Stimulated activated CD4-positive, alpha-beta T cell treated with anti-CD3 and anti-CD28 coated beads, Interleukin-15, amount 100 ng/mL, for 48 hours (primary cell): ENCODE results near the gene SPDYE8.
"Not testable (repeated sequence)": the region's sequence is repeated elsewhere in the genome, so short reads cannot be mapped to it uniquely, and the experiment has no call there.

Experiments used
- DNase-seq, 2 donors: peaks; one replicate each; pipeline ENCODE4 v3.0.0-alpha.2; 2020; ENCODE audit warnings: low read depth in 2 of 2

Gene SPDYE8, protein sequence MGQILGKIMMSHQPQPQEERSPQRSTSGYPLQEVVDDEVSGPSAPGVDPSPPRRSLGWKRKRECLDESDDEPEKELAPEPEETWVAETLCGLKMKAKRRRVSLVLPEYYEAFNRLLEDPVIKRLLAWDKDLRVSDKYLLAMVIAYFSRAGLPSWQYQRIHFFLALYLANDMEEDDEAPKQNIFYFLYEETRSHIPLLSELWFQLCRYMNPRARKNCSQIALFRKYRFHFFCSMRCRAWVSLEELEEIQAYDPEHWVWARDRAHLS

DNA sequence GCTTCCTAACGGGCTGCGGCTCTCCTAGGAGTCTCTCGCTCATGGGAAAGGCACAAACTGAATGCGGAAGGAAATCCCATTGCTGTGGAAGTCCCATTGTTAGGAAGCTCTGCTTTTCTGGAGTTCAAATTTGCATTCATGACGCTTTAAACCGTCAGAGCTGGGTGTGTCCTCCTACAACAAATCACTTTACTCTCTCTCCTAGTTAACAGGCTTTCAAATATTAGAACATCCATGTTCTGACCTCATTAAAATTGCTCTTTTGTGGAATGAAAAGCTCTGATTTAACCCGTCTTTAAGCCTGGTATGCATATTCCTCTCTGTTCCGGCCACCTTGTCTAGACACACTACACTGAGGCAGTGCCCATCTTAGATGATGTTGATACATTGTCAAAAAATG is at the start of gene SPDYE8:
TSS of gene SPDYE8 (minus strand) at position 101 of the 400 bp plus-strand sequence. CDS start 1,800 bp downstream, outside the sequence.
- not testable (repeated sequence) for DNase-seq

DNA sequence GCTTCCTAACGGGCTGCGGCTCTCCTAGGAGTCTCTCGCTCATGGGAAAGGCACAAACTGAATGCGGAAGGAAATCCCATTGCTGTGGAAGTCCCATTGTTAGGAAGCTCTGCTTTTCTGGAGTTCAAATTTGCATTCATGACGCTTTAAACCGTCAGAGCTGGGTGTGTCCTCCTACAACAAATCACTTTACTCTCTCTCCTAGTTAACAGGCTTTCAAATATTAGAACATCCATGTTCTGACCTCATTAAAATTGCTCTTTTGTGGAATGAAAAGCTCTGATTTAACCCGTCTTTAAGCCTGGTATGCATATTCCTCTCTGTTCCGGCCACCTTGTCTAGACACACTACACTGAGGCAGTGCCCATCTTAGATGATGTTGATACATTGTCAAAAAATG is 28.2 kb upstream of the SPDYE8 start, which contains the start of gene SPDYE11:
TSS of gene SPDYE11 (minus strand) at position 101 of the 400 bp plus-strand sequence. CDS start 1,800 bp downstream, outside the sequence.
- DNase-seq = not testable (repeated sequence)

DNA sequence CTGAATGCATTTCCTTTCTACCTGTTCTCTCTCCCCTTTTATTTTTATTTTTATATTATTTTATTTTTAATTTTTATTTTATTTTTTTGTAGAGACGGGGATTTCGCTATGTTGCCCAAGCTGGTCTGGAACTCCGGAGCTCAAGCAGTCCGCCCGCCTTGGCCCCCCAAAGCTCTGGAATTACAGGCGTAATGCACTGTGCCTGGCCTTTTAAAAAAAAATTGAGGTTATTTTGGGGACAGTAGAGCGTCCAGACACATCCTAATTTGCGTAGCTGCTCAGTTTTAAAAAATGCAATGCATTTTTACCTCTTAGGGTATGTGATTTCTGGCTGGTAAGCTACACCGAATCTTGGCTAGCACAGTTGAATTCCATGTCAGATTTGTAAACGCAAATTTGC is 23.1 kb downstream of the SPDYE8 start:
- not testable (repeated sequence) for DNase-seq

DNA sequence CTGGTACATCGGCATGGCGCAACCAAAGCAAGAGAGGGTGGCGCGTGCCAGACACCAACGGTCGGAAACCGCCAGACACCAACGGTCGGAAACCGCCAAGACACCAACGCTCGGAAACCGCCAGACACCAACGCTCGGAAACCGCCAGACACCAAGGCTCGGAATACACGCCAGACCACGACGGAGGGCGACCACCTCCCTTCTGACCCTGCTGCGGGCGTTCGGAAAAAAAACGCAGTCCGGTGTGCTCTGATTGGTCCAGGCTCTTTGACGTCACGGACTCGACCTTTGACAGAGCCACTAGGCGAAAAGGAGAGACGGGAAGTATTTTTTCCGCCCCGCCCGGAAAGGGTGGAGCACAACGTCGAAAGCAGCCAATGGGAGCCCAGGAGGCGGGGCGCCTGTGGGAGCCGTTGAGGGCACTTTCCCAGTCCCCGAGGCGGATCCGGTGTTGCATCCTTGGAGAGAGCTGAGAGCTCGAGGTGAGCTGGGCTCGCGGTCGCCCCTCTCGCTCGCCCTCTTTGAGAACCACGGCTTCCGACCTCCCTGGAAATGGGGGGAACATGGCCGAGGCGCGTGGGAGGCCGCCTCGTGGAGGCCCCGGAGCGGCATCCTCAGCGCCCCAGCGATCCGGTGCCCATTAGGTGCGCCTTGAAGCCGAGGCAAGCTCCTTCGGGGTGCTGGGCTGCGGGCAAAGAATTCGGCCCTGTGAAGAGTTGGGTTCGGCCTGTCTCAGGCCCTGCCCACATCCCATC is 23.7 kb downstream of the SPDYE8 start:
- DNase-seq = peak; percentile 82 to 91

DNA sequence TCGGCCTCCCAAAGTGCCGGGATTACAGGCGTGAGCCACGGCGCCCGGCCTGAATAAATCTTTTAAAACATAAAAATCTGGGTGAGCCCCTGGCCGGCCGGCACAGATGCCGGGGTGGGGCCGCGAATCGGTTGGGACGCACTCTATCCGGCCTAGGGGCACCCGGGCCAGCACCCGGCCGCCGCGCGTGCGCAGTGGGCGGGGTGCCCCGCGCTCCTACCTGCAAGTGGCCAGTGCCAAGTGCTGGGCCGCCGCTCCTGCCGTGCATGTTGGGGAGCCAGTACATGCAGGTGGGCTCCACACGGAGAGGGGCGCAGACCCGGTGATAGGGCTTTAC is 24.2 kb downstream of the SPDYE8 start:
- DNase-seq = peak; percentile 40 to 56

DNA sequence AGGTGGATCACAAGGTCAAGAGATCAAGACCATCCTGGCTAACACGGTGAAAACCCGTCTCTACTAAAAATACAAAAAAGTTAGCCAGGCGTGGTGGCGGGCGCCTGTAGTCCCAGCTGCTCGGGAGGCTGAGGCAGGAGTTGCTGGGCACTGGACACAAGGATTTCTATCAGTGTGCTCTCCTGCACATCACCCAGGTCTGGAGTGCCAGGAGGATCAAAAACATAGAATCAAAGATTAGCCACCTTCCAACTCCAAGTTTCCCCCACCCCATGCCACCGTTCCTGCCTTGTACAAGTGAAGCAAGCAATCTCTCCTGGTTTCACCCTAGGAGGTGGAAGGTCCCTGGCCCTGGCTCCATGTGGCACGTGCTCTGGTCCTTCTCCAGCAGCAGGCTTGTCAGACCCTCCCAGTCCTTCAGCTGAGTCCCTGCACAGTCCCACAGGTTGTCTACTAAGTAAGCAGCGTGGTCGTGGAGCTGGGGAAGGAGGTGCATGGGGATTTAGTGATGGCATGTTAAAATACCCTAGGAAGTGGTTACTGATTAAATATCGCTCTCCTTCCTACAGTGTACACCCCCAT is 31.6 kb downstream of the SPDYE8 start:
- DNase-seq = not testable (repeated sequence)

DNA sequence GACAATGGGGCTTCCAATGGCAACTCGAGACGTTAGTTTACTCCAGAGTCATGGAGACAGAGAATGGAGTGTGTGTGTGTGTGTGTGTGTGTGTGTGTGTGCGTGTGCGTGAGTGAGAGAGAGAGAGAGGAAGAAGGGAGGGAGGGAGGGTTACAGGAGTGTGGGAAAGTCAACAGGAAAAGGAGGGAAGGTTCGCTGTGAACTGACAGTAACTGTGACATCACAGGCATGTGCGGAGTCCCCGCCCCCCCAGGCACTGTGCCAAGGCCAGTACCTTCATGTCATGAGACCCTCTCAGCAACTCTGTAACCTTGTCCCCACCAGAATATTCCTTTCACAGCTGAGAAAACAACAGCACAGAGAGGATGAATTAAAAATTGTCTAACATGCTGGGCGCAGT is 32.1 kb downstream of the SPDYE8 start:
- not testable (repeated sequence) for DNase-seq

DNA sequence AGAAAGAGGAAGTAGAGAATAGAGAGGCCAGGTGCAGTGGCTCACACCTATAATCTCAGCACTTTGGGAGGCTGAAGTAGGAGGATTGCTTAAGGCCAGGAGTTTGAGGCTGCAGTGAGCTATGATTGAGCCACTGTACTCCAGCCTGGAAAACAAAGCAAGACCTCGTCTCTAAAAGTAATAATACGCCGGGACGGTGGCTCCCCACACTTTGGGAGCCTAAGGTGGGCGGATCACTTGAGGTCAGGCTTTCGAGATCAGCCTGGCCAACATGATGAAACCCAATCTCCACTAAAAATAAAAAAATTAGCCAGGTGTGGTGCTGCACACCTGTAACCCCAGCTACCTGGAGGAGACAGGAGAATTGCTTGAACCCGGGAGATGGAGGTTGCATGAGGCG is 34.1 kb downstream of the SPDYE8 start:
- DNase-seq = not testable (repeated sequence)

DNA sequence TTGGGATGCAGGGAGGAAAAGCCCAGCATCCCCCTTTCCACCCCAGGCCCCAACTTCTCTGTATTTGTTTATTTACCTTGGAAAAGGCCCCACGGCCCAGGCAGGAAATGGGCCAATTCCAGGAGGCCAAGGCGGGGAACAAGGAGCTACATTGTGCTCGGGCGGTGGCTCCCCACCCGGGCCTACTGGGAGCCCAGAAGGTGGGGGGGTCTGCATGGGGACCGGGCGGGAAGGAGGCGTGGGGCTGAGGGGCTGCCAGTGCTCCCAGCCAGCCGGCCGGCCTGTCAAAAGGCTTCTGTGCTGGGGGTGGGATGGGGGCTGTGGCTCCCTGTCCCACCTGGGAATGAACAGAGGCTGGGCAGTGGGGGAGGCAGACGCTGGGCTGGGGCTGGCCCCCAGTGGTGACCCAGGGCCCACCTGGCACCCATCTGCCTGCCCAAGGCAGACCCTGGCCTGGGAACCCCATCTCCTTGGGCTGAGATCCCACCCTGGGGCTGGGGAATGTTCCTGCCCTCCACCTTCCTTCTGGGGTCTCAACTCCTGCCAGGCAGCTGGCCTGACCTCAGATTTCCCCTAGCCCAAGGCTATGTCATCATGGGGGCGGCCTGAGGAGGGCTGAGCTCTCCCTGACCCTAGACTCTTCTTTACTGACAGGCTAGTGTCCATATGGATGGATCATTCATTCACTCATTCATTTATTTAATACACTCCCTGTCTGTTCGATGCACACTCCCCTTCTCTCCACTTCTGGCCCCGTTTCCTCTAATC is 39.2 kb downstream of the SPDYE8 start:
- not testable (repeated sequence) for DNase-seq

DNA sequence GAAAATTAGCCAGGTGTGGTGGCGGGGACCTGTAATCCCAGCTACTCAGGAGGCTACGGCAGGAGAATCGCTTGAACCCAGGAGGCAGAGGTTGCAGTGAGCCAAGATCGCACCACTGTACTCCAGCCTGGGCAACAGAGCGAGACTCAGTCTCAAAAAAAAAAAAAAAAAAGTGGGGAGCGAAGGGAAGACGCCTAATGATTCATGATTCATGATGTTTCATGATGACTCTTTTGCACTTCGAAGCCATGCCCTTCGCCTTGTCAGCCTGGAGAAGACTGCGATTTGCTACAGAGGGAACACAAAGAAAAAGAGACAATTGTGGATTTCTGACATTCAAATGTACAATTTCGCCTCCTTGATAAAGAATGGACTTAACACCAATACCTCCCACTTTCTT is 47.5 kb downstream of the SPDYE8 start:
- not testable (repeated sequence) for DNase-seq

DNA sequence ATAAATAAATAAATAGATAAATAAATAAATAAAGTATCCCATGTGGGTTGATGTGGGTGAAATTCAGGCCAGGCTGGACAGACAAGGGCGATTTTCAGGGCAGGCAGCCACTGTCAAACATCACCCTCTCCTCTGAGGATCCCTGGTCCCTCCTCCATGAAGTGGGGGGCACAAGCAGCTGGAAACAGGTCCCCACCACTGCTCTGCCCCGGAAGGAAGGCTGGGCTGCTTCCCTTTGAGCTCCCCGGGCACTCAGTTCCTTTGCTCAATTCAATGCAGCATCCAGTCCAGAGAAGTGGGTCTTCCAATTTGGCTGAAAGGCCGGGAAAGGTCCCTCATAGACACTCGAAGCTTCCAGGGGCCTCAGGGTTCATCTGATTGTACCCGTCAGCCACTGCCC is 49.2 kb downstream of the SPDYE8 start:
- not testable (repeated sequence) for DNase-seq

DNA sequence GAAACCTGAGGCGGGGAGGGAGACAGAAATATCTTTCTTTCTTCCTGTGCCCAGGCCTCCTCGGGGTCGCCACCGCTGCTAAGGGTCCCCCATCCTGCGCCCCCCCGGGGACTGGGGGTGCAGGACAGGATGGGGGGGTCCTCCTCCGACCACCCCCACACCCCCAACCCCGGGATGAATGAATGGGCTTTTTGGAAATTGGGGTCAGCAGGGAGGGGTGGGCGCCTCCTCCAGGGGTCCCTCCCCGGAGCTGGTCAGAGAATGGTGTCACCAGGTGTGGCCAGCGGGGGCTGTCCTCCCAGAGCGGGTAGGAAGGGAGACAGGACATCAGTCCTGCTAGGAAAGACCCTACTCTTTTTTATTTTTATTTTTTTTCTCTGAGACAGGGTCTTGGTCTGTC is 53.1 kb downstream of the SPDYE8 start:
- DNase-seq = not testable (repeated sequence)

DNA sequence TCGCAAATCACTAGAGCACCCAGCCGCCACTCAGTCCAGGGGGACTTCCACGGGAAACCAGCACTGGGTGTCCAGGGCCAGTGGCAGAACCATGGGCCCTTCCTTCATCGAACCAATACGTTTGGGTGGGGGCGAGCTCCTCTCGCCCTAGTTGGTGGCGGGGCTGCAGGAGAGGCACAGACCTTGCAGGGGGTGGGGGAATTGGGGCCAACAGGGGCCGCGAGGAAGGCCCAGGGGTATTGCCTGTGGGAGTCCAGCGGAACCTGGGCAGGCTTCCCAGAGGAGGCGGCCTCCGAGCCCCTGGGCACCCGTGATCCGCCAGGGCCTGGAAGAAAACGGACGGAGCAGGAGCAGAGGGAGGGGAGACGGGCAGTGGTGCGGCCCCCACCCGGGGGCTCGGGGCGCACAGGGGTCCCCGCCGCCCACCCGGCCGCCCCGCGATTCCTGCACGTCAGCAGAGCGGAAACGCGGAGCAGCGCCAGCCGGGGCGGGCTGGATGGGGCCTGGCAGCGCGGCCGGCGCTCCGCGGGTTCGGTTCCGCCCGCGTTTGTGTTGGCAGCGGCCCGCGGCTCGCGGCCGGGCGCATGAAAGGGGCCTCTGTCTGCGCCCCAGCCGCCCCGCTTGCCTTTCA is 53.8 kb downstream of the SPDYE8 start:
- DNase-seq = not testable (repeated sequence)

DNA sequence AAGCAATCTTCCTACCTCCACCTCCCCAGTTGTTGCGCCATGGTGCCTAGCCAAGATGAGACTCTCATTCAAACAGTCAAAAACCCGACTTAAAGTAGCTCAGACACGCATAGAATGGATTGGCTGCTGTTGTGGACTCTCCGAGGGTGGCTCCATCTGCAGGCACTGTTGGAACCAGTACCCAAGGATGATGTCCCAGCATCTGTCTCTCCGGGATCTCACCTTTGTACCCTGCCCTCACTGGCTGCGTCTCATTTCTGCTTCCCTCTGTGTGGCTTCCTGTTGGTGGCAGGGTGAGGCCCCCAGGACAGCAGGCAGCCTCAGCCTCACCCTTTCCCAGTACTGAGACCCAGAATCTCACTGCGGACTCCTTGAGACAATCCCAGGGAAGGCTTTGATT is 54.8 kb downstream of the SPDYE8 start:
- DNase-seq = not testable (repeated sequence)

DNA sequence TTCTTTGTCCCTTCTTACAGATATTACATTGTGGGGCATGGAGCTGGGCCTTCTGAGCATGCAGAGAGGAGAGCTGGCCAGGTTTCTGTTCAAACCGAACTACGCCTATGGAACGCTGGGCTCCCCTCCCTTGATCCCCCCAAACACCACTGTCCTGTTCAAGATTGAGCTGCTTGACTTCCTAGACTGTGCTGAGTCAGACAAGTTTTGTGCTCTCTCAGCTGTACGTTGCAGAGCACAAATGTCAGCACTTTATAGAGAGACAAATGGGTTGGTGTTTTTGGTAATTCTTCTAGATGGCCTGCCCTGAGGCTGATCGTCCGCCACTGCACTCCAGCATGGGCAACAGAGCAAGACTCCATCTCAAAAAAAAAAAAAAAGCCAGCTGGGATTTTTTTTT is 58.1 kb downstream of the SPDYE8 start:
- DNase-seq = not testable (repeated sequence)
